ENCODE results near the gene DOLPP1. TPM values are rescaled to one million over a fixed set of nuclear protein-coding genes. Genes with fewer than 3 reads are reported as not detected.
"Not testable (repeated sequence)": the region's sequence is repeated elsewhere in the genome, so short reads cannot be mapped to it uniquely, and the experiment has no call there.

Gene DOLPP1
- total RNA-seq, 1 donor from 2014 or later = 13.2 TPM

- Histone ChIP-seq H3K9me3 (no peaks in the 10 kb centered on the region), H3K27me3 (no peaks in the 10 kb centered on the region), H3K4me3 (no peak overlapping the region), H3K36me3 (peaks cover 71% of the 10 kb centered on the region), H3K27ac (no peak overlapping the region), H3K4me1 (peaks cover 7% of the 10 kb centered on the region)
- no peak for TF ChIP-seq CTCF (IDR thresholded peaks at IDR 0.05)
- intact Hi-C loops (cut with DNase I) = no loop called here
- DNase-seq (no peak), ATAC-seq (no peak)
Measured at GRCh38 chr9:129124506-129125069, 43.7 kb downstream of the DOLPP1 start.

DNA sequence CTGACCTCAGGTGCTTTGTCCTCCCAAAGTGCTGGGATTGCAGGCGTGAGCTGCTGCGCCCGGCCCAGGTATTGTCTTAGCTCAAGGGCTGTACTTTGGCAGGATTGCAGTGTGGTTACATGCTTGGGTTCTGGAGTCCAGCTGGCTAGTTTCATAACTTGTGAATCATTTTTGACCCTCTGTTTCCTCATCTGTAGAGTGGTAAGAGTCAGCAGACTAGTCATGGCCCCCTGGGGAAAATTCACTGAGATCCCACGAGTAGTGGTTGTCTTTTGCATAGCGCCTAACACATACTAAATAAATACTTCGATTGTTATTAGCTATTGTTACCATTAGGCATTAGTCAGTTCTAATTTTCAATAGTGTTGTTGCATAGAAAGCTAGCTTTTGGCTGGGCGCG is 44.6 kb downstream of the DOLPP1 start:
- Histone ChIP-seq H3K4me1 (peaks cover 7% of the 10 kb centered on the region), H3K36me3 (peaks cover 80% of the 10 kb centered on the region), H3K27ac (no peak overlapping the region), H3K9me3 (no peaks in the 10 kb centered on the region), H3K27me3 (no peaks in the 10 kb centered on the region), H3K4me3 (no peak overlapping the region)
- DNase-seq = no peak
- no peak for TF ChIP-seq CTCF (IDR thresholded peaks at IDR 0.05)
- intact Hi-C loops (cut with DNase I) = no loop called here
- no peak for ATAC-seq

DNA sequence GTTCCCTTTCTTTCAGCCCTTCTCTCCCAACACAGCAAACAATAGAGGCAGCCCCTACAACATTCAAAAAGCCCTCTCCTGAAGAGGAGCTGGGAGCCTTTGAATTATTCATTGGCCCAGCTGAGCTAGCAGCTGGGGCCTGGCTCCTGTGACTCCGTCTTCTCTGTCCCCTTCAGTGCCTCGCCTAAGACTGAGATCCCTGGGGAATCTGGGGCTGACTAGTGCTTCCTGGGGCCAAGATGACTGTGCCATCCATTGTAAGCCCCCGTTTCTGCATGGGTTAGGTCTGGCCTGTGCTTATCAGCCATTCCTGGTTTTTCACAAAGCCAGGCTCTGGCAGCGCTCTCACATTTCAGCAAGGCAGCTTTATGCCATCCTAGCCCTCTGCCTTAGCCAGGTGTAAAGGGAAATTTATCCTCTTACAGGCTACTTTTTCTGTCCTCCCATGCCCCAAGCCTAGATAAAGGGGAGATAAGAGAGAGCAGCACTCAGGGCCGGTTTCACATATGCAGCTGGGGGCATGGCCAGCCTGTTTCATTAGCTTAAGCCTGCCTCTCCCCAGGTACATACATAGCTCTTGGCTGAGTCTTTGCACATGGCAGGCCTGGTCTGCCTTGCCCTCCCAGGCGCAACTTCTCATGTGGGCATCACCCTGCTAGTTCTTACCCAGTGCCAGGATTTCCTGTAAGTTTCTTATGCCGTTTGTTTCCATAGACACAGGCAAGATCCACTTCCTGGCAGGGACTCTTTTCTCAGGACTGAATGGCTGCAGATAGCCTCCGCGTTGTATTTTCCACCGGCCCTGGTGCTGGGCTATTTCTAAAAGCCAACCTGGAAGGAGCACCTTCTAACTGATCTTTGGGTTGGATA is 46.1 kb downstream of the DOLPP1 start:
- no peaks in the 10 kb centered on the region for H3K9me3 ChIP-seq
- H3K27me3 ChIP-seq = no peaks in the 10 kb centered on the region
- H3K4me1 ChIP-seq = peaks cover 2% of the 10 kb centered on the region
- TF ChIP-seq CTCF (IDR thresholded peaks at IDR 0.05) = no peak
- DNase-seq (no peak), ATAC-seq (no peak)
- H3K4me3 ChIP-seq = no peak overlapping the region
- intact Hi-C loops (cut with DNase I) = no loop called here
- peaks cover 73% of the 10 kb centered on the region for H3K36me3 ChIP-seq
- H3K27ac ChIP-seq = no peak overlapping the region

DNA sequence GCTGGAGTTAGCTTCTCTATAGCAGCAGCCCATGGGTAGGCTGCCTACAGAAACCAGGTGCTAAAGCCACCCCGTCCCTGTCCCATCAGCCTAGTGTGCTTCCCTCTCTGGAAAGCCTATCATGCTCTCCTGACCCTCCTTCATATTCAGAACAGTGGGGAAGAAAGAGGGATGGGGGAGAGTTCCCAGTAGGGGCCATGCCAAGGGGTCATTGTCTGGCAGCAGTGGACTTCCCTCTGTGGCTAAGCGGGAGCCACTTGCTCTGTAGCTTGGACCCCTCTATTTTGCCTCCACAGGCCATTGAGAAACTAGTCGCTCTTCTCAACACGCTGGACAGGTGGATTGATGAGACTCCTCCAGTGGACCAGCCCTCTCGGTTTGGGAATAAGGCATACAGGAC is 47.8 kb downstream of the DOLPP1 start:
- intact Hi-C loops (cut with DNase I) = no loop called here
- peaks cover 63% of the 10 kb centered on the region for H3K36me3 ChIP-seq

GRCh38 chr9:129130271-129130670 is 49.4 kb downstream of the DOLPP1 start:
- H3K27me3 ChIP-seq; H3K4me1 ChIP-seq; H3K27ac ChIP-seq; ATAC-seq; intact Hi-C loops (cut with DNase I); H3K9me3 ChIP-seq; H3K4me3 ChIP-seq; DNase-seq: not testable (repeated sequence)
- peaks cover 61% of the 10 kb centered on the region for H3K36me3 ChIP-seq

More for the DNA sequence above, 47.8 kb downstream of the DOLPP1 start:
- Histone ChIP-seq H3K4me1 (peaks cover 3% of the 10 kb centered on the region), H3K27ac (no peak overlapping the region), H3K4me3 (no peak overlapping the region), H3K9me3 (no peaks in the 10 kb centered on the region), H3K27me3 (no peaks in the 10 kb centered on the region)
- DNase-seq = no peak
- no peak for ATAC-seq
- TF ChIP-seq CTCF (IDR thresholded peaks at IDR 0.05) = no peak

- intact Hi-C loops (cut with DNase I) = no loop called here
- ATAC-seq = no peak
- Histone ChIP-seq H3K27me3 (no peaks in the 10 kb centered on the region), H3K4me1 (peaks cover 3% of the 10 kb centered on the region), H3K4me3 (no peak overlapping the region), H3K36me3 (peaks cover 66% of the 10 kb centered on the region), H3K9me3 (no peaks in the 10 kb centered on the region), H3K27ac (no peak overlapping the region)
- DNase-seq = no peak
- TF ChIP-seq CTCF (IDR thresholded peaks at IDR 0.05) = no peak
Measured at GRCh38 chr9:129130791-129131190, 49.9 kb downstream of the DOLPP1 start.

All from upper lobe of right lung (tissue), 1 donor.